ENCODE measurements around the gene CGNL1.

DNA sequence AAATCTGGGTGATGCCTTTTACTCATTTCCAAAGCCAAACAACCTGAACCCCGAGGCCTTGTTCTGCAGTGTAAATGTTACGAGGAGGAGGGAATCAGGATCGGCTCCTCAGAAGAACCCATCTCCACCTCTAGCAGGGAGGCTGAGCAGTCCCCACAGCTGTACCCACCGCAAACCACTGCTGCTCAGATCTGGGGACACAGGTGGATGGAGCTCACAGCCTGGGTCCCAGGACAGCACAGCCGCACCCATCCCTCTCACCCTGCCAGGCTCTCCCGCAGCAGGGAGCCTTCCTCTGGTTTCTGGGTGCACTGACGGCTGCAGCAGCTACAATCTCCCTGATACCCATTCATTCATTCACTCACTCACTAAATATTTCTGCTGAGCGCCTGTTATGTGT lies 44.0 kb upstream of the CGNL1 start:
- no peak for TF ChIP-seq EZH2 (IDR thresholded peaks at IDR 0.05; ENCODE audit: borderline replicate concordance)
- TF ChIP-seq, protein P1, sequence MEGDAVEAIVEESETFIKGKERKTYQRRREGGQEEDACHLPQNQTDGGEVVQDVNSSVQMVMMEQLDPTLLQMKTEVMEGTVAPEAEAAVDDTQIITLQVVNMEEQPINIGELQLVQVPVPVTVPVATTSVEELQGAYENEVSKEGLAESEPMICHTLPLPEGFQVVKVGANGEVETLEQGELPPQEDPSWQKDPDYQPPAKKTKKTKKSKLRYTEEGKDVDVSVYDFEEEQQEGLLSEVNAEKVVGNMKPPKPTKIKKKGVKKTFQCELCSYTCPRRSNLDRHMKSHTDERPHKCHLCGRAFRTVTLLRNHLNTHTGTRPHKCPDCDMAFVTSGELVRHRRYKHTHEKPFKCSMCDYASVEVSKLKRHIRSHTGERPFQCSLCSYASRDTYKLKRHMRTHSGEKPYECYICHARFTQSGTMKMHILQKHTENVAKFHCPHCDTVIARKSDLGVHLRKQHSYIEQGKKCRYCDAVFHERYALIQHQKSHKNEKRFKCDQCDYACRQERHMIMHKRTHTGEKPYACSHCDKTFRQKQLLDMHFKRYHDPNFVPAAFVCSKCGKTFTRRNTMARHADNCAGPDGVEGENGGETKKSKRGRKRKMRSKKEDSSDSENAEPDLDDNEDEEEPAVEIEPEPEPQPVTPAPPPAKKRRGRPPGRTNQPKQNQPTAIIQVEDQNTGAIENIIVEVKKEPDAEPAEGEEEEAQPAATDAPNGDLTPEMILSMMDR (IDR thresholded peaks at IDR 0.05; ENCODE audit: poor library complexity): no peak

Data from hepatocyte (in vitro differentiated cells).